ENCODE data around the gene SLC39A9.
A peak's percentile ranks its signal among the peaks of the same experiment; 100 is the strongest.
"Not testable (repeated sequence)": the region's sequence is repeated elsewhere in the genome, so short reads cannot be mapped to it uniquely, and the experiment has no call there.

SLC39A9 gene

DNA sequence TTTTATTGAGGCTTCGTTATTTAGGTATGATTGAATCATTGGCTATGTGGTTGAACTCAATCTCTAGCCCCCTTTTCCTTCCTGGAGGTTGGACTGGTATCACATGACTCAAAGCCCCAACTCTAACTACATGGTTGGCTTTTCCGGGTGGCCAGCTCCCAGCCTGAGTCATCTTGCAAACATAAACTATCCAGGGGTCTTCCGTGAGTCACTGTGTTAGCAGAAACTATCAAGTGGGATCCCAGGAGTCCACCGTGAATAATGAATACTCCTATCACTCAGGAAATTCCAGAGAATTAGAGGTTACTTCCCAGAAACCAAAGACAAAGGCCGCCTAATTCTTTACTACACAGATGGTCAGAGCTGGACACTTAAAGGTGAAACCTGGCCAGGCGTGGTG, 66.3 kb downstream of the SLC39A9 start:
- H3K4me3 ChIP-seq (ENCODE audit: low read depth, low read length) = no peak overlapping the region
- DNase-seq (ENCODE audit: low read depth) = peak; percentile 75

DNA sequence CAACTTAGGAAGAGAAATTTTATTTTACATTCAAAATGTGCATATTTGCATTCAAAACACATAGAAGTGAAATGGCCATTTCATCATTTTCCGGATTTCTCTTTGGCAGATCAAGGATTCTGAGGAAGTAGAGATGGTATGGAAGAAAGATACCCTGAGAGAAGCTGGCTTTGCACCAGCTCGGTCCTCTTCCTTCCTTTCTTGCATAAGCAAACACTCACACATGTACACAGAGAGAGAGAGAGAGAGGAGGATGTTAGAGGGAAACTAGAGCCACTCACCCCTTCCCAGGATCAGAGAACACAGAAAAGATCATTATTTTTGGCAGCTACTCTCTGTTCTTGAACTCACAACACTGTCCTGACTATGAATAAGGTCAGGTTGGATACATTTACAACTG, 70.5 kb downstream of the SLC39A9 start:
- DNase-seq (ENCODE audit: low read depth) = peak; percentile 7

DNA sequence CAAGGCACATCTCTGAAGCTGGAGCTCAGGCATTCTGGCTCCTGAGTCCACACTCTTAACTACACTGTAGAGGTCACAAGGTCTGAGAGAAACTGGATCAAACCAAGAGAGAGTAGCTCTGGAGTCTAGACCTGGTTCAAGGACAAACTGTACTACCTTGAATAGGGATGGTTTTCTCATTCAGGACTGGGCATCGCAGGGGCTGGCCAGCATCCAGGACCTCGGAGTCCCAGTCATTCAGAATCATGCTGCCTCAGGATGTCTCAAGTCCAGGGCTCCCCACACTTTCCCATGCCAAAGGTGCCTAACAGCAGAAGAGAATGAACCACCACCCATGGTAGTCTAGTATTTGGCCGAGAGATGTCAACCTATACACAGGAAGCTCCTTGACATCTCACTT, 72.9 kb downstream of the SLC39A9 start:
- no peak overlapping the region for H3K4me3 ChIP-seq (ENCODE audit: low read depth, low read length)
- DNase-seq (ENCODE audit: low read depth) = no peak

More for the DNA sequence above, 70.5 kb downstream of the SLC39A9 start:
- no peak overlapping the region for H3K4me3 ChIP-seq (ENCODE audit: low read depth, low read length)

DNA sequence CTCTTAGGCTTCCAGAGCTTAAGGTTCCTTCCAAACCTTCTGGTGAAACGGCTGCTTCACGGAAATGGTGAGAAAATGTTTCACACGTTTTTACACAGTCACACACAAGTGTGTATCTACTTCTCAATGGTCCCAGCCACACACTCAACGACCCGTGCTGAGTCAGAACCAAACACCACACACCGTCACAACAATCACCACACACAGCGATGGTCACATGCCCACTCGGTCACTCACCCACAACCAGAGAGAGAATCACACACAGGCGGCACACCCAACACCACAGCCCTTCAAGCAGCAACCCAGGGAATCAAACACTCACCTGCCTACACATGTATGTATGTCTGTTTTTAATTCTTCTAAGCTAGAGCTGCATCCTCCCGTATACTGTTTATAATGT, 73.4 kb downstream of the SLC39A9 start:
- no peak for DNase-seq (ENCODE audit: low read depth)
- no peak overlapping the region for H3K4me3 ChIP-seq (ENCODE audit: low read depth, low read length)

DNA sequence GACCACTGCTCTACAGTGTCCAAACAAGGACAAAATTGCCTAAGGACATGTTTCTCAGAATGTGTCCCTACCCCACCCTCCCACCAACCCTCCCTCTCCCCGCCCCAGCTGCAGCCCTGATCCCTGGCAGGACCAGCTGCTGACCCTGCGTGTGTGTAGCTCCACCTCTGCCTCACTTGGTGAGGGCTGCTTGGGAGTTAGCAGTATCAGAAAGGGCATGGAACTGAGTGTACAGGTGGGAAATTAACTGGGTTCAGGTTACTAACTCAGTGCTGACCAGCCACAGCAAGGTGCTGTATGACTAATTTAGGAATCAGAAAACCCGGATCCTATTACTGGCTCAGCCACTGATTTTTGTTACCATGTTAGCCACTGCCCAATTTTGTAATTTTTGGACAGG, 74.8 kb downstream of the SLC39A9 start:
- no peak for DNase-seq (ENCODE audit: low read depth)
- no peak overlapping the region for H3K4me3 ChIP-seq (ENCODE audit: low read depth, low read length)

DNA sequence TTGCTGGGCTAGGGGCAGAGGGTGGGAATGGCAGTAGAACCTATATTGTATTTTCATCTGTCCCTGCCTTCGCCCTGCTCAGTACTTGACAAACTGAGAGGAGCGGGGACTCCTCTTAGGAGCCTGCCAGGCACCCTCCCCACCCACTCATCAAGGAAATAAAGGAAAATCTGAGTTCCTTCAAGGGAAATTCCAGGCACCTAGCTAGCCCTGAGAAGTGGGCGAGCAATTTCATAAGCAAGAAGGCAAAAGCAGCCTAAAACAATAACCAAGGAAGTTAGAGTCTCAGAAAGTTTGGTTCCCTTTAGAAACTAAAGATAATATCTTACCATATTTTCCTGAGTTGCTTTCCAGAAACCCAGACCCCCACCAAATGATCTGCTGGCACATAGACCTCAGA, 75.5 kb downstream of the SLC39A9 start:
- DNase-seq (ENCODE audit: low read depth) = no peak
- H3K4me3 ChIP-seq (ENCODE audit: low read depth, low read length) = no peak overlapping the region

DNA sequence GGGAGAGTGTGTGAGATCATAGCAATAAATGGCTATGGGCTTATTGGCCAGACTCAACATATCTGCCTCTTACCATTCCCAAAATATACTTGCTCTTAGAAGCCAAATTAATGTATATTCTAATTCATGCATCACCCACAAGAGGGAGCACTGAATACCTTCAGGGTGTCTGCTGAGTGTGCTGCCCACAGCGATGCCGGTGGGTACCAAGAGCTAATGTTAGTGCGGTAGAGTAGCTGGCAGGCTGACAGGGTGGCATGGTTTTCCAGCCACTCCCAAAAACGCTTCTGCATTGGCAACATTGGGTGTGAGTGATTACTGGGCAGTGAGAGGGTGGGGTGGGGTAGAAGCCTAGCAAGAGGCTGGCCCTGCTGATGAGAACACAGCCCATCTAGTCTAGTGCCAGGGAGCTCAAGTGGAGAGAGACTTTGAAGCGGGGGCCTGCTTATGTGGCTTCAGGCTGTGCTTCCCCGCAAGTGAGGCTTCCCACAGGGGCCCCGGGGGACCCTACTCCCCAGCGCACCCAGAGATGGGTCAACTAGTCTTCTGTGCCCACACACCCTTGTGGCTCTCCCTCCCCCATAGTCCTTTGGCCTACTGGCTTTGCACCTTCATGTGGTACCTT, 76.8 kb downstream of the SLC39A9 start:
- DNase-seq (ENCODE audit: low read depth) = no peak
- H3K4me3 ChIP-seq (ENCODE audit: low read depth, low read length) = no peak overlapping the region

DNA sequence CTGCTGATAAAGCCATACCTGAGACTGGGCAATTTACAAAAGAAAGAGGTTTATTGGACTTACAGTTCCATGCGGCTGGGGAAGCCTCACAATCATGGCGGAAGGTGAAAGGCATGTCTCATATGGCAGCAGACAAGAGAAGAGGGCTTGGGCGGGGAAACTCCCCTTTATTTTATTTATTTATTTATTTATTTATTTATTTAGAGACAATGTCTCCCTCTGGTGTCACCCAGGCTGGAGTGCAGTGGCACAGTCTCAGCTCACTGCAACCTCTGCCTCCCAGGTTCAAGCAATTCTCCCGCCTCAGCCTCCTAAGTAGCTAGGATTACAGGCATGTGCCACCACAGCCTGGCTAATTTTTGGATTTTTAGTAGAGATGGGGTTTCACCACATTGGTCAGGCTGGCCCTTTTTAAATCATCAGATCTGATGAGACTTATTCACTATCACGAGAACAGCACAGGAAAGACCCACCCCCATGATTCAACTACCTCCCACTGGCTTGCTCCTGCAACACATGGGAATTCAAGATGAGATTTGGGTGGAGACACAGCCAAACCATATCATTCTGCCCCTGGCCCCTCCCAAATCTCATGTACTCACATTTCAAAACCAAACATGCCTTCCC, 78.4 kb downstream of the SLC39A9 start:
- not testable (repeated sequence) for DNase-seq (ENCODE audit: low read depth); H3K4me3 ChIP-seq (ENCODE audit: low read depth, low read length)

DNA sequence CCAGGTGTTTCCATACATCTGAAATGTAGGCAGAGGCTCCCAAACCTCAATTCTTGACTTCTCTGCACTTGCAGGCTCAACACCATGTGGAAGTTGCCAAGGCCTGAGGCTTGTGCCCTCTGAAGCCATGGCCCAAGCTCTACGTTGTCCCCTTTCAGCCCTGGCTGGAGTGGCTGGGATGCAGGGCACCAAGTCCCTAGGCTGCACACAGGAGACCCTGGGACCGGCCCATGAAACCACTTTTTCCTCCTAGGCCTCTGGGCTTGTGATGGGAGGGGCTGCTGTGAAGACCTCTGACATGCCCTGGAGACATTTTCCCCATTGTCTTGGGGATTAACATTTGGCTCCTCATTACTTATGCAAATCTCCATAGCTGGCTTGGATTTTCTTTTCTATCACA, 79.6 kb downstream of the SLC39A9 start:
- not testable (repeated sequence) for H3K4me3 ChIP-seq (ENCODE audit: low read depth, low read length); DNase-seq (ENCODE audit: low read depth)

DNA sequence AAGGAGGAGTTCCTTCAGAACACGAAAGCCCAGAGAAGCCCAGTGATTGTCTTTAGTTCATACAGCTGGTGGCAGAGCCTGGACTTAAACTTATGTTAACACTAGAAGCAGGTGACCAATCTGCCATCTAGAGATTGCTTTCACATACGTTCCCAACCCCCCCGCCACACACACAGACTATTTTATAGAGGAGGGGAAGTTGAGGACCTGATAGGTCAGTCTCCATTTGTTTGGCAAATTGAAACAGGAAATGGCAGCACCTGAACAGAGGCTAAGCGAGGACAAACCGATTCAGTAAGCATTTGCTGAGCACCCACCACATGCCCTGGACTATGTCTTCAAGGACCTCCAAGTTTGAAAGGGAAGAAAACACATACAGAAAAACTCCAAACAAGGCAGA, 81.2 kb downstream of the SLC39A9 start:
- no peak overlapping the region for H3K4me3 ChIP-seq (ENCODE audit: low read depth, low read length)
- DNase-seq (ENCODE audit: low read depth) = no peak

DNA sequence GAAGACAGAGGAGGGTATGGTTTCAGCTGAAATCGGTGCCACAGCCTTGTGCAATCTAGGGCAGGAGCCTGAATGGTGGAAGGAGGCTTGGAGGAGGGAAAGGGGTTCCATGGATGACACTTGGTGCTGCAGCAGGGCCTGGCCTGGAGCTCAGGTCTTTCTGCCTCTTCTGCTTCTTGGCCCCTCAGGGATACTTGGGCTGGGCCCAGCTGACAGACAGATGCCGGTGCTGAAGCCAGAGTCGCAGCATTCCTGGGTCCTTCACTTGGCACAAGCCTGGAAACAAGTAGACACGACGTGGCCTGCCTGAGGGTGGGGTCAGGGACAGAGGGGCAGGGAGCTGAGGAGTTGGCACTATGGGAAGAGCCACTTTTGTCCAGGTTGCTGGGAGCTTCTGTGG, 81.6 kb downstream of the SLC39A9 start:
- H3K4me3 ChIP-seq (ENCODE audit: low read depth, low read length) = no peak overlapping the region

DNA sequence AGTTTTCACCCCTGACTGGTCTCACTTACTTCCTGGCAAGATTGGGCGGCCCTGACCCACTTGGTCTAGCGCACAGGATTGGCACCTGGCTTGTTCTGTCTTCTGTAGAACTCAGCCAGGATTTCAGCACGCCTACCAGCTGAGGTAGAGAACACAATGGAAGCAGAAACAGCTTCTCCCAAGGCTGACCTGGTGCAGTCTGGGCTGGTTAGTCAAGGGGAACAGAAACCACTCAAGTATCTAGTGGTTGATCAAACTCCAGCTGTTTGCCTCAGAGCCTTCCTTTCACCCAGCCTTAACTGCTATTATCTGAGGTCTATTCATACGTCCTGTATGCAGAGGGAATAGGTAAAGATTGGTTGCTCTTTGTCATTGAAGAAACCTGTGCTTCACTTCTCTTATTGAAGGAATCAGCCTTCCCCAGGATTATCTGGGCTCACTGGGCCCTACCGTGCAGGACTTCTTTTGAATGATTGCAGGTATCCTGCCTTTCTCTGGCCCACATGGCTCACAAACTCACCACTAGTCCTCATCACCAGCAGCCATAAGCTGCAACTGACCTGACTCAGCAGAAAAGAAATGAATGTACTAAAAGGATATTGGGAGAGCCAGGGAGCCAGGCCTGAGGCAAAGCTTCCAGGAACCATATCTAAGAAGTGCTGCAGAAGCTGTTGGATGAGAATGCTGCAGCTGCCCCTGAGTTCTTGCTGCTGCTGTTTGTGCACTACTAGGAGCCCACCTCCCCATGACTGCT, 83.5 kb downstream of the SLC39A9 start:
- no peak for DNase-seq (ENCODE audit: low read depth)
- no peak overlapping the region for H3K4me3 ChIP-seq (ENCODE audit: low read depth, low read length)

More for the DNA sequence above, 81.6 kb downstream of the SLC39A9 start:
- DNase-seq (ENCODE audit: low read depth) = no peak

DNA sequence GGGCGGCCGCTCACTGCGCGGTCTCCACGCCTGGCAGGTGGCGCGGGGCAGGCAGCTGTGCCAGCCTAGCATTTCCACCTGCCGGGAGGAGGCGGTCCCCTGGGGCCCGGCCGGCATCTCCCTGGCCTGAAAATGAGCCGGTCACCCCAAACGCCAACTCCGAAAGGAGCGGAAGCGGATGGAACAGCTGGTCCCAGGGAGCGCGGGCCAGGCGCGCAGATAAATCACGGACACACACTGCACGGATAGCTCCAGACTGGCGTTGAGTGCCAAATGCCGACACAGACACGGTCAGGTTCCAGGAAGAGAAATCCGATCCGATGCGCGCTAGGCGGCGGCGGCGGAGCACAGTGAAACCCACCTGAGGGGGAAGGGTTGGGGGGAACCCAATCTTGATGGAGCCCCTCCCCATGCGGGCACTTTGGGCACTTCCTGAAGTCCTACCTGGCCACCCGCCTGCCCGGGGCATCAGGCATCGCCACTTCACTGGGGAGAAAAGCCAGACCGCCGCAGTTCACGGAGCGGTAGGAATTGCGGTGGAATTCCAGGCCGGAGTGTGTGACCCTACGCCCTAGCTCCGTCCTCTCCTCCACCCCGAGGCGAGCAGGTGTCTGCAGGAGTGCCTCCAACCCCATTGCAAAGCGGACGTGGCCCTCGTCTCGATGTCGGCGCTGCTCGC, 85.4 kb downstream of the SLC39A9 start:
- peak overlapping the region; percentile 31 for H3K4me3 ChIP-seq (ENCODE audit: low read depth, low read length)
- peak; percentile 31 for DNase-seq (ENCODE audit: low read depth)

DNA sequence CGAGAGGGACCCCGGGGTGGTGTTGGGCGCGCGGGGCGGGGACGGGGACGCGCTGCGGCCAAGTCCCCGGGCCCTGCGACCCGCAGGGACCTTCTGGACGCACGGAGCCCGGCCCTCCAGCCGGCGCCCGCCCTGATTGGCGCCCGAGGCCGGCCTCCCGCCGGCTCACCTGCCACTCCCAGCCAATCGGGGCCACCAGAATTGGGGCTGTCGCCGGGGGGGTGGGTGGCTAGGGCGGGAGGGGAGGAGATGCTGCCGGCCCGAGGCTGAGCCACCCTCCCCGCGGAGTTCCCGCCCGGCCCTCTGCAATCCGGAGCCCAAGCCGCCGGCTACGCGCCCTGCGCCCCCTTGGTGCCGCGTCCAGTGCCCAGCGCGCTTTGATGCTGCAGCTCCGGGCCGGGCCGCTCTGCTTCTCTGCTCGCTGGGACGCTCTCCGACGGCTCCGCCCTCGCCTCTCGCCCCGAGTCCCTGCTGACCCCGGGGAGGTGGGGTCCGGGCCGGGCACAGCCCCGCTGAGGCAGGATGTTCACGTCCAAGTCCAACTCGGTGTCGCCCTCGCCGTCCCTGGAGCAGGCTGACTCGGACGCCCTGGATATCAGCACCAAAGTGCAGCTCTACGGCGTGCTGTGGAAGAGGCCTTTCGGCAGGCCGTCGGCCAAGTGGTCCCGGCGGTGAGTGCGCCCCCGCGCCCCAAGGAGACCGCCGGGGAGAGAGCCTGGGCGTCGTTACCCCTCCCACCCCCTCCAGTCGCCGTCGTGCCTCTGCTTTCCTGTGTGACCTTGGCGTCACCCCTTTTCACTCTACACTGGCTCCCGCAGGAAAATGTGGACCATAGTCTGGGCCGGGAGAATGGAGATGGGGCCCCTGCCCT, 86.2 kb downstream of the SLC39A9 start, which contains the start of gene PLEKHD1:
Gene PLEKHD1, plus strand, starts transcription at position 285 of the 871 bp plus-strand sequence. Its CDS starts 238 bp downstream, at position 523.
- peak within 1 kb of the TSS; percentile 31 for H3K4me3 ChIP-seq (ENCODE audit: low read depth, low read length)
- DNase-seq (ENCODE audit: low read depth) = no peak

DNA sequence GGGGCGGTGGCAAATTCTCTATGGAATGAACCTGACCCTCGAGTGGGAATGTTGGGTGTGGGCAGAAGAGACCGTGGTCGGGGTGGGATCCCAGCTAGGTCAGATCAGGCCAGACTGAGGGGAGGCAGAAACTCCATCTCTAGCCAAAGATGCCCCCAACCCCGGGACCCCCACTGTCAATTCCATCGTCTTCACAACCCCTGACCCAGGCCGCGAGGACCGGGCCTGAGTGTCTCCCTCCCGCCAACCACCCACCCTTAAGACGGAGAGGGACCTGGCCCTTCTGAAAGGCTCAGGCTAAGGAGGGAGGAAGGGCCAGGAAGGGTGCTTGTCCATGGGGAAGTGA, 86.8 kb downstream of the SLC39A9 start:
- no peak for DNase-seq (ENCODE audit: low read depth)
- H3K4me3 ChIP-seq (ENCODE audit: low read depth, low read length) = no peak overlapping the region

DNA sequence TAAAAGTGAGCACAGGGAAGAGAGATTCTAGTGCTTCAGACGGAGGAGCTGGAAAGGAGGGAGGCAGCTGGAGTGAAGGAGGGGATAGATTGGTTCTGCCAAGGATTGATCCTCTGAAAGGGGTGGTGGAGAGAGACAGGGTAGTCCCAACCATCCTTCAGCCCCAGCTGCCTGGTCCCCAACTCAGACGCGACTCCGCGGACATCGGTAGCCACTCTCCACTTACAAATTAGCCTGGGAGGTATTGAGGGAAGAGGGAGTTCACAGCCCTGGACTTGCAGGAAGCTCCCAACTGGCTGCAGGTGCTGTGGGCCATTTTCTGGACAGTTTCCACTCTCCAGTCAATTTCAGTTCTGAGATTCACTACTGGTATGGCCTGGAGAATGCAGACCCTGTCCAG, 87.2 kb downstream of the SLC39A9 start:
- H3K4me3 ChIP-seq (ENCODE audit: low read depth, low read length) = no peak overlapping the region
- no peak for DNase-seq (ENCODE audit: low read depth)

DNA sequence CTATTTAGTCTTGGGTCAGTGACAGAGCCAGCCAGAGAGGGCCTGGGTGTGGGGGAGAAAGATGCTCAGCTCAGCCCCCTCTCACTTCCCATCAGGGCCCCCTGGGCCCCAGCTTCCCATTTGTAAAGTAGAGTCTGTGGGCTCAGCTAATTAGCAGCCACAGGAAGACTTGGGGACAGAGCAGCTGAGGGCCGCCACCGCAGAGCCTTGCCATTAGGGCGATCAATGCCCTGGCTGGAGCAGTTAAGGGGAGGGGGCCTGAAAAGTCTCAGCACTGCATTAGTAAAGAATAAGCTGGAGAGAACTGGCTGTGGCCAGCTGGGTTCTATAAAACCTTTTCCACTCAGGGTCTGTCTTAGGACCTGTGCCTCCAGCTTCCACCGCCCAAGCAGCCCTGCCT, 88.7 kb downstream of the SLC39A9 start:
- no peak overlapping the region for H3K4me3 ChIP-seq (ENCODE audit: low read depth, low read length)
- DNase-seq (ENCODE audit: low read depth) = no peak

DNA sequence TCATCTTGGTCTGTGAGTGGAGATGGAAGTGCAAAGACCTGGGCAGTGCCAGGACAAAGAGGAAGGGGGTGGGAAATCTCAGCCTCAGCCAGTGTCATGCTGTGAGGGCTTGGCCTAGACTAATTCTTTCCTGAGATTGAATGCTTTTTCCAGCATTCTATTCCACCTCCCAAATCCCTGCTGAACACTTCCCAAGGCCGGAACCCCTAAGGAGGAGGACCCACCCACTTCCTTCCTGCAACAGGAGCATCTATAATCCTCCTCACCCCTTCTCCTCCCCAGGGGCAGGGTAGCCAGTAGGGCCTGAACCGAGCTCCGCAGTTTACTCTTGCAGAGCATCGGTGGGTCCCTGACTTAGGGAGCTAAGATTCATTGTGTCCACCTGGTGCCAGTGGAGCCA, 89.3 kb downstream of the SLC39A9 start:
- no peak for DNase-seq (ENCODE audit: low read depth)
- no peak overlapping the region for H3K4me3 ChIP-seq (ENCODE audit: low read depth, low read length)

DNA sequence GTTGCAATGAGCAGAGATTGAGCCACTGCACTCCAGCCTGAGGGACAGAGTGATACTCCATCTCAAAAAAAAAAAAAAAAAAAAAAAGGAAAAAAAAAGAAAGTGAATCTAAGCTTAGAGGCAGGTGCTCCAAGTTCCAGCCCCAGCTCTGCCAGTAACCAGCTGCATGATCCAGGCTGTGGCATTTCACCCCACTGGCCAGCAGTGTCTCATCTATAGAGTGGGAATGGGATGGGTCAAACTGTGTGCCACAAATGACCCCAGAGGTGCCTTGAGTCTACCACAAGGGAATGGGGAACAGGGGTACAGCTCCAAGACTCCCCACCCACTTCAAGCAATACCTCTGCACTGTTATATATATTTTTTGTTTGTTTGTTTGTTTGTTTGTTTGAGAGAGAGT, 91.0 kb downstream of the SLC39A9 start:
- H3K4me3 ChIP-seq (ENCODE audit: low read depth, low read length) = no peak overlapping the region
- no peak for DNase-seq (ENCODE audit: low read depth)

Data from skeletal muscle cell (primary cell).